Dermis blood vessel endothelial cell (primary cell): ENCODE measurements around the gene KLHL29. TPM values are rescaled to one million over a fixed set of nuclear protein-coding genes. Genes with fewer than 3 reads are reported as not detected.

ENCODE experiments used
- DNase-seq: peaks from one replicate; pipeline ENCODE4 v3.0.0; 2010
- total RNA-seq: library from RNA; depleted of rRNA; stranded (reverse); fragments of >200 nt; gene quantifications from 2 replicates; pipeline ENCODE4 v1.2.3, GENCODE V29; 2014

The KLHL29 gene
- total RNA-seq, 1 donor from 2014 or later, result 3.7 TPM

DNA sequence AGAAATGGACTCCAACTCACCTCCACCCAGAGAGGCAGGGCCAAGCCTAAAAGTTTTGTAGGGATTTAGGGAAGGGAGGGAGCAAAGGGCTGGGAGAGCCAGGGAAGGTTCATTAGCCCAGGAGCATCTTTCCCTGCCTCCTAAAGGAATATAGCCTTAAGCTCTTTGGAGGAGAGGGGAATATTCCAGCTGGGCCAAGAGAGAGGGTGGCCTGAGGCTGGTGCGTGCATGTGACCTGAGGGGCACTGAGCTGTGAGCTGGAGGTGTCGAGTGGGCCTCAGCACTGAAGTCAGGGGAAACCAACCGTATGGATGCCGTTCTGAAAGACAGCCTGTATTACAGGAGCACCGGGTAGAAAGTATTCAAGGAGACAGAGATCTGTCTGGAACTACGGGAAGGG lies 112.6 kb downstream of the KLHL29 start:
- peak; percentile 31 for DNase-seq

- DNase-seq, result peak; percentile 28
Observed at GRCh38 chr2:23498943-23499342, 114.0 kb downstream of the KLHL29 start.

DNA sequence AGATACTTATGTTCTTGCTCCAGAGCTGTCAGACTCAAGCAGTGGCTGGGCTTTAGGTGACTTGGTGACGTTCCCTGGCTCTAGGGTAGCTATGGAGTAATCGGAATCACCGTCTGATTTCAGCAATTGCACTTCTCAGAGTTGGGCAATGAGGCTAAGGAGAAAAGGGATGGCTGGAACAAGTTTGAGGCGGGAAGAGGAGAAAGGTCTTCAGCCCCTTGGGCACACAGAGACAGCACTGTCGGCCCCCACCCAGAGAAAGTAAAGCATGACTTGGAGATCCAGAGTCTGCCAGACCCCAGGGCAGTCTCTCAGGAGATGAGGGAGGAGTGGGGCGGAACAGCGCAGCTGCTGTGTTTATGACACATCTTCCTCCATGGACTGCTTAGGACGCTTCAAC lies 114.5 kb downstream of the KLHL29 start:
- no peak for DNase-seq

DNA sequence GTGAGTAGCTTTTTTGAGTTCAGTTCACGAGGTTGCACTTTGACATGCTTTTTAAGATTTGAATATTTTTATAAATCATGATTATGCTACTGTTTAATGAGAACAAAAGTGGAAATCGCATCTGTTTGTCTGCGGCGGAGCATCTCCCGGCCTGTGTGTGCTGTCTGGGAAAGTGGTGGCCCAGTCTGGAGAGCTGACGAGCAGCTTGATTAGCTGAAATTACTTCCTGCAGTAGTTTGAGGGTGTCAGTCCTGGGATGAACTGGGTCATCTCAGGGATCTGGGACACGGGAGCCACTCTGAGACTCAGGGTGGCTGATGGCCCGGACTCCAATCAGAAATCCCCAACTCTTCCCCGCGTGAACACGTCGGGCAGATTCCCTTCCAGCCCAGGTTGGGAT lies 115.9 kb downstream of the KLHL29 start:
- DNase-seq, result no peak

DNA sequence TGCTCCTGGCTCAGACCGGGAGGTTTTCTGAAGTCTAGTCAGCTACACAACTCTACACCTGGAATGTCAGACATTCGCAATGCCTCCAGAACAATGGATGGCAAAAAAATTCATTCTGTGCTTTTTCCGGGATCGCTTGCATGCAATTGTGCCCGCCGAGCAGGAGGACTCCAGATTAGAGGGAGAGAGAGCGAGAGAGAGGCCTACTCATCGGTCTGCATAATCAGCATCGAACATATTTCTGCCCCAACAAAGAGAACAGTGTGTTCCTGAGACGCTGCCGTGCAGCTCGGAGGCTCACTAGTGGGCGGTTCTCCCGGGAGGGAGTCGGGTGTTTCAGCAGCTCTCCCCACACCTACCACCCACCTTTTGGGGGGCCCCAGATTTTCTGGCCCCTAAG lies 117.1 kb downstream of the KLHL29 start:
- DNase-seq, result no peak

DNA sequence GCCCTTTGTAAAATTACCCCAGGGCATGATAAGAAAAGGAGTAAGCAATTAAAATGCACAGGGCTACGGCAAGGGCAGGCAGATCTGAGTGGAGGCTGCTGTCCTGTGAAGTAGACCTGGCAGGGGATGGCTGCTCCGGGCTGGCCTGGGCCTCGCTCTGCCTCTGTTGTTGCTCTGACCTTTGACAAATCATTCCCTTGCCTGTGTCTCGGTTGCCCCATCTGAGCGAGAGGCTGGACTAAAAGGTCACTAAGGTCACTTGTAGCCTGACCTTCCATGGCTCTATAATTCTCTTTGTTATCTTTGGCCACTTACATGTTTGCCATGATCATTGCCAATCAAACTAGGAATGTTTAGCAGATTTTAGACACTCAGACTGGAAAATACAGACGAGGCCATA lies 118.1 kb downstream of the KLHL29 start:
- no peak for DNase-seq

DNA sequence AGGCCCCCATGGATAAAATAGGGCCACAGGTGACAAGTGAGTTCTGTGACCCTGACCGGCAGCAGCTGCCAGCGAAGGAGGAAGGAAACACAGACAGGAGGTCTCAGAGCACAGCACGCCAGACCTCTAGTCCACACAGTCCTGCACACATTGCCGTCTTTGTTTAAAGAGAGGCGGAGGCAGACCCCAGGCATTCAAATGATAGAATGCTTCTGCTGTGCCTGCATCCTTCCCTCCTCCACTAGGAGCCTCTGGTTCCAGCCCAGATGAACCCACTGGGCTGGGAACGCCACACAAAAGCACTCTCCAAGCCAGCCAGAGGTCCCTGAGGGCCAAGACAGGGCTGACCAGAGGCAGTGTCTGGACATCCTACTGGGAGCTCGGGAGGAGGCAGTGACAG lies 118.7 kb downstream of the KLHL29 start:
- no peak for DNase-seq

DNA sequence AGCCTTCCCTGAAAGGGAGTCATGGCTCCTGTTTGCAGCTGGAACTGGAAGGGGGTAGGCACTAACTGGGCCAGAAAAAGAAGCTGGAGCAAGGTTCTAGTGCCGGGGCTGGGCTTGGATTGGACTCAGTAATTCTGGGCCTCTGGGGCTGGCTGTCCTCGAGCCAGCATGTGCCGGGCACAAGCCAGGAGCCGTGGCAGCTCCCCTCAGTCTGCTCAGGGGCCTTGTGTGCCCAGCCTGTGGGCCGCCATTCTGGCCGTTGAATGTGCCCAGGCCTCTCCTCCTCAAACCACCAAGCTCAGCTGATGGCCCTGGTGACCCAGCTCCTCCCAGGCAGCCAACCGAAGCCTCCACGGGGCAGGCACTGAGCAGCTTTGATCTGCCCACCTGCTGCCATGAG lies 119.6 kb downstream of the KLHL29 start:
- no peak for DNase-seq

DNA sequence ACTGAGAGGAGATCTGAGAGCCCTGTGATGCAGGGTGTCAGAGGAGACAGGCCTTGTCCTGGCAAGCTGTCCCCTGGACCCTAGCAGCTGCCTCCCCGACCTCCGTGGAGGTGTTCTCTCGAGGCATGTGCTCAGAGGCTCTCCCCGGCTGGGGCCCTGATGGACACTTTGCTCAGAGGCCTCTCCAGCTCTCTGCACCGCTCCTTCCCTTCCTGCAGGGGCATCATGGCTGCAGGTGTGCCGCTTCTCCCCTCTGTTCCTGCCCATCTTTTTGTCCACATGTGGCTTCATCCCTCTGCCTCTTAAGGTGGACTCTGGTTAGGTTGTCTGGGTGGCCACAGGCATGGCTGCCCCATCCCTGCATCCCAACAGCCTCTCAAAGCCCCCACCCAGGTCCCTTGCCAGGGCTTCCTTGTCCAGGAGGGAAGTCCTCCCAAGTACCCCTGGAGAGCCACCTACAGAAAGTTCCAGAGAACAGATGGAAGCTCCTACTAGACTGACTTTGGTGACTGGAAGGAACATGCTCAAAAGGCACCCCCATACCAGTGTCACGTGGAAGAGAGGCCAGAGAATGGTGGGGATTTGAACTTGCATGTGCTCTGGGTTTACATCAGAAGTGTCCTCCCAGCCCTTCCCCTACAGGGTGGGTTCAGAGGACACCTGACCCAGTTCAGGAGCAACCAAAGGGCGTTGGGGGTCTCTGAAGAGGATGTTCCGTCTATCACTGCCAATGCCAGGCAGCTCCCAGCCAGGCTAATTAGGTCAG lies 120.4 kb downstream of the KLHL29 start:
- DNase-seq, result no peak

DNA sequence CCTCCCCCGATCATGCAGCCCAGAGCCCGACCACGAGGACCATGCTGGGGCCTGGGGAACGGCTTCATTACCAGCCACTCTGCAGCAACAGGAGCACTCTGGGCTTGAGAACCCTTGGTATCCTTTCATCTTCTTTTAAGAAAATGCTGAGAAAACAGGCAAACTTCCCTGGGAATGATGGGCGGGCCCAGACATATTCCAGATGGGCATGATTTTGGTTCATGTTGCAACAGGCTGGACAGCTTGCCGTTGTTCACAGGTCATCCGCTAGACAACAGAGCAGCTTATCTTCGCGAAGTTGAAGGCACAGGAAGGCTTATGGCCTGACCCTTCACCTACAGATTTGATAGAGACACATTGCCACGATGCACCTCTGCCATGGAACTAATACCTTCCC lies 121.0 kb downstream of the KLHL29 start:
- DNase-seq, result no peak

- no peak for DNase-seq
Observed at GRCh38 chr2:23506531-23507266, 121.7 kb downstream of the KLHL29 start.

DNA sequence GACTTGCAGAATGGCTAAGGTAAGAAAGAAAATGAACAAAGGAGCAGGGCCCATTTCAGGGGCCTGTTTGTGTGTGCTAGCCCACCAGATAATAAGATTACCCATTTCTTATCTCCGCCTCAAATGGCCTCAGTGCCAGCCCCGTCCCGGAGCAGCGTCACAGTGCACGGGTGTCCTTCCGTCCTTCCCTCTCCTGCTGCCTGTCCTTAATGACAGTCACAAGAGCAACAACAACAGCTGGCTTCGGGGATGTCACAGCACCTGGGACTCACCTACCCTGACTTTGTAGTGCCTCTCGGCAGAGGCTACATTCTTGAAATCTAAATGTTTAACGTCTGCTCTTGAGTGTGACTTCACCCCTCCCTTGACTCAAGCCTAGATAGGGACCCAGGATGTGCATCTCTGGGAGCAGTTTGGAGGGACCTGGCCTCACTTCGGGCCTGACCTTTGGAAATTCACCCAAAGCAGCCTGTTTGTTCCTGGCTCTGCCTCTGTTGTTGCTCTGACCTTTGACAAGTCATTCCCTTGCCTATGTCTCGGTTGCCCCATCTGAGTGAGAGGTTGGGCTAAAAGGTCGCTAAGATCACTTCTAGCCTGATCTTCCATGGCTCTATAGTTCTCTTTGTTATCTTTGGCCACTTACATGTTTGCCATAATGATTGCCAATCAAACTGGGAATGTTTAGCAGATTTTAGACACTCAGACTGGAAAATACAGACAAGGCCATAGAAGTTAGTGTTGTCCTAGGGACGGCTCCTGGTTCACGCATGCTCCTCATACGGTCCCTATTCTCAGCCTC lies 122.5 kb downstream of the KLHL29 start:
- DNase-seq, result no peak

- no peak for DNase-seq
Observed at GRCh38 chr2:23508066-23508390, 123.0 kb downstream of the KLHL29 start.

- no peak for DNase-seq
Observed at GRCh38 chr2:23509103-23509502, 124.1 kb downstream of the KLHL29 start.

DNA sequence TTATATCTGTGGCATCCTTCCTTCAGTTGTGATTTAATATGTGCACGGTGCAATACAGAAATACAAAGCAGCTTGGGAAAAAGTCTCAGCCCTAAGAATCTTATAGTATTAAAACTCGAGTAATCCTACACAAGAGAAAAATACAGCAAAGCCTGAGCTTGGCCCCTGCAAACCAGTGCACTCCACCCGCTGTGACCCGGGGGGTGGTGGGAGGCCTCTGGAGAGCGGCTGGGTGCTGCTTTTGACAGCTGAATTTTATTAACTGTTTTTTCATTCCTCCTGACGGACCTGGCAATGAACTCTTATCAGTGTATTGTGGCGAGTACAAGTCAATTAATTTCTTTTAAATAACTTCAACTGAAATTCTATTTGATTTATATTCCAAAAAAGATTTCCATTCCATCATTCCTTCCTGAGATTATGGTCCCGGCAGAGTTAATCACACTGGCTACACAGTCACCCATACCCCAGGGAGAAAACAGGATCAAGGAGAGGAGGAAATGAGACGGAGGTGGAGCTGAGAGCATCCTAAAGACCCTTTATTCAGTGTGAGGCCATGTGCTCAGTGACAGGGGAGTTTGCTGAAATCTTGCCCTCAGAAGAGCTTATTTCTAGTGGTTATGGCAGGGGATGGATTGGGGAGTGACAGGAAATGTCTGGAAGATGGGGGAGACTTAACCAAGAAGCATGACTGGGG lies 124.8 kb downstream of the KLHL29 start:
- no peak for DNase-seq

DNA sequence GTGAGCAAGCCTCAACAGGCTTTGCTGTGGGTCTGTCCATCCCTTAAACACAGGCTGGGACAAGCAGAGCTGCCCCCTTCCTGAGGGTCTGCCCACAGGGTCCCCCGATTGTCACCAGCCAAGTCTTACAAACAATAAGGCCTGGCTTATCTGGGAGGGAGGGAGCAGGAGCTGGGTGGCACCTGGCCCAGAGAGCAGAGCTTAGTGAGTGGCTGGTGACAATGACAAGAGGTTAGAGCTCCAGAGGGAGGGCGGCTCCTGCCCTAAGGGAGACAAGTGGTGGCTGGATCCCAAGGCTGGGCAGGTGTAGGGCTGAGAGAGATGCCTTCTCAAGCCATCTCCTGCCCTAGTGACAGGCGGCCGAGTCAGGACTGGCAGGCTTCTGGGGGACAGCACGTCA lies 125.5 kb downstream of the KLHL29 start:
- DNase-seq, result no peak

GRCh38 chr2:23512778-23513177 lies 127.8 kb downstream of the KLHL29 start:
- DNase-seq, result no peak

DNA sequence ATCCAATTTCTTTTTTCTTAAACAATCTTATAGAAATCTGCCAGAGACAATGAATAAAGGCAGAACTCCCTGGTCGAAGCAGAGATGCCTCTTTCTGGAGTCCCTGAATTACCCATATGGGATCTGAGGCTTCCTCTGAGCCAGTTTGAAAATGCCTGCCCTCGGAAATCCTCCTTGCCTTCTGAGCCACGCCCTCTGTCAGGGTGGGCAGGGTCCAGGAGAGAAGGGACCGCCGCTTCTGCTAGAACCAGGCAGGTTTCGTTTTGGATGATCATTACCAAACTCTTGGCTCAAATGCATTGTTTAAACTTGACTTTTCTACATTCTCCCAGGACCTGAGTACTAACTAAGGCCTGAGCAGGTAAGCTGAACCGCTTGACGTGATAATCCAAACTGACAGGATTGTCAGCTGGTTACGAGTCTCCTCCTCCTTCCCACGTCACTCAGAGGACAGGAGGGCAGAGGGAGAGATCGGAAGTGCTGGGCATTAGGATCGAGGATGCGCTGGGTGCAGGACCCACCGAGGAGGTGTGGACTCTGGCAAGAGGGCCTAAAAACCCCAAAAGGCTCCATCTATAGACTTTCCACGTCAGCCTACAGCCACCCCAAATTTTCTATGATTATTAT lies 128.4 kb downstream of the KLHL29 start:
- DNase-seq, result no peak

GRCh38 chr2:23513872-23514793 lies 129.2 kb downstream of the KLHL29 start:
- no peak for DNase-seq

DNA sequence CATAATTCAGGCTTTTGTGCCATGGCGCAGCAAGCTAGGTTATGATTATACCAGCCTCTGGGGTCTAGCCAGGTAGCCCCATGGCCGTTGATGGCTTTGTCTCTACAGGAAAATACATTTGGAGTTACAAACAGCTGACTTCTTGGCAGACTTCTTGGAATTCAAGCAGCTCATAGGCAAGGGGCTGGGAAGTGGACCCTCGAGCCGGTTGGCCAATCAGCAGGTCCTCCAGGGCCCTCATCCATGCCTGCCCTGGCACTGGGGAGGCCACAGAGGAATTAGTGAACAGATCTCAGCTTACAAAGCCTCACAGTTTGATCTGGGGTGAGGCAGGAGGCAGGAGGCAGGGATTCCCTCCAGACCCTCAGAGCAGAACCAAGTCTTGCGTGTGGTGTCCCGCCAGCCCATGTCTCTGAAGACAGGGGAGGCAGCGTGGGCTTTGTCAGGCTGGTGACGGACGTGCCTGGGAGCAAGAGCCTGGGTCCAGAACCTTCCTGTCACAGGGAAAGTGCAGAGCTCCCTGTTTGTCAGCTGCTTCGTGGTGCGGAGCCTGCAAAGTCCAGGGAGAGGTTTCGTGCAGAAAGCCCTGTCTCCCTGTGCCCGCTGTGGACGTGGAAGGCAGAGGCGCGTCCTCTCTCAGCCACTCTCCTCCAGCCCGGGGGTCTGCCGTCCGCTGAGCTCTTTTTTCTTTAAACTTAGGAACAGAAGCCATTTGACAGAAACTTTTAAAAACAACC lies 131.7 kb downstream of the KLHL29 start:
- no peak for DNase-seq
